HEK293 (cell line): ENCODE results near the gene OR2G6.
"Not testable (repeated sequence)": the region's sequence is repeated elsewhere in the genome, so short reads cannot be mapped to it uniquely, and the experiment has no call there.

ENCODE experiments used
- CTCF ChIP-seq: fragments of 450-650 bp; formaldehyde crosslinking; IDR thresholded peaks from 2 replicates; pipeline ENCODE4 v1.5.1; 2016; ENCODE audit warnings: missing biosample characterization, missing genetic modification characterization
- HIC1 ChIP-seq: fragments of 450-650 bp; formaldehyde crosslinking; IDR thresholded peaks from 2 replicates; pipeline ENCODE4 v1.5.1; 2016; ENCODE audit warnings: missing biosample characterization, missing genetic modification characterization
- IKZF3 ChIP-seq: fragments of 450-650 bp; IDR thresholded peaks from 2 replicates; pipeline ENCODE4 v1.5.0; 2018; ENCODE audit warnings: missing biosample characterization, mild to moderate bottlenecking, missing genetic modification characterization, moderate library complexity
- YY1 ChIP-seq: fragments of 450-650 bp; formaldehyde crosslinking; IDR thresholded peaks from 2 replicates; pipeline ENCODE4 v1.5.1; 2018; ENCODE audit warnings: missing biosample characterization, missing genetic modification characterization
- ZNF174 ChIP-seq: fragments of 450-650 bp; formaldehyde crosslinking; IDR thresholded peaks from 2 replicates; pipeline ENCODE4 v1.5.0; 2017; ENCODE audit warnings: missing biosample characterization, mild to moderate bottlenecking, missing genetic modification characterization
- ZNF23 ChIP-seq: fragments of 450-650 bp; formaldehyde crosslinking; IDR thresholded peaks from 2 replicates; pipeline ENCODE4 v1.5.1; 2016; ENCODE audit warnings: missing biosample characterization, missing genetic modification characterization, borderline replicate concordance
- ZNF274 ChIP-seq, 2 experiments: fragments of 200-500 bp in 1 of 2; fragments of 450-650 bp in 1 of 2; sonication (Bioruptor generic) in 1 of 2; formaldehyde crosslinking in 1 of 2; IDR thresholded peaks; 2 replicates each; pipeline versions ENCODE4 v1.5.1 to v1.6.1; 2014 to 2016; ENCODE audit warnings: borderline replicate concordance in 1 of 2, inconsistent platforms in 1 of 2, low read length in 1 of 2, missing biosample characterization in 1 of 2, missing genetic modification characterization in 1 of 2
- ZNF391 ChIP-seq: fragments of 450-650 bp; formaldehyde crosslinking; IDR thresholded peaks from 2 replicates; pipeline ENCODE4 v1.5.1; 2016; ENCODE audit warnings: low read depth, missing biosample characterization, missing genetic modification characterization, borderline replicate concordance
- ZNF664 ChIP-seq: fragments of 450-650 bp; formaldehyde crosslinking; IDR thresholded peaks from 2 replicates; pipeline ENCODE4 v1.5.1; 2016; ENCODE audit warnings: missing biosample characterization, missing genetic modification characterization
- ZNF791 ChIP-seq: fragments of 450-650 bp; formaldehyde crosslinking; IDR thresholded peaks from 2 replicates; pipeline ENCODE4 v1.5.1; 2016; ENCODE audit warnings: missing biosample characterization, missing genetic modification characterization
- TF ChIP-seq, protein P1 (sequence below): fragments of 450-650 bp; formaldehyde crosslinking; IDR thresholded peaks from 2 replicates; pipeline ENCODE4 v1.5.0; 2017; ENCODE audit warnings: missing biosample characterization, missing genetic modification characterization, borderline replicate concordance

DNA sequence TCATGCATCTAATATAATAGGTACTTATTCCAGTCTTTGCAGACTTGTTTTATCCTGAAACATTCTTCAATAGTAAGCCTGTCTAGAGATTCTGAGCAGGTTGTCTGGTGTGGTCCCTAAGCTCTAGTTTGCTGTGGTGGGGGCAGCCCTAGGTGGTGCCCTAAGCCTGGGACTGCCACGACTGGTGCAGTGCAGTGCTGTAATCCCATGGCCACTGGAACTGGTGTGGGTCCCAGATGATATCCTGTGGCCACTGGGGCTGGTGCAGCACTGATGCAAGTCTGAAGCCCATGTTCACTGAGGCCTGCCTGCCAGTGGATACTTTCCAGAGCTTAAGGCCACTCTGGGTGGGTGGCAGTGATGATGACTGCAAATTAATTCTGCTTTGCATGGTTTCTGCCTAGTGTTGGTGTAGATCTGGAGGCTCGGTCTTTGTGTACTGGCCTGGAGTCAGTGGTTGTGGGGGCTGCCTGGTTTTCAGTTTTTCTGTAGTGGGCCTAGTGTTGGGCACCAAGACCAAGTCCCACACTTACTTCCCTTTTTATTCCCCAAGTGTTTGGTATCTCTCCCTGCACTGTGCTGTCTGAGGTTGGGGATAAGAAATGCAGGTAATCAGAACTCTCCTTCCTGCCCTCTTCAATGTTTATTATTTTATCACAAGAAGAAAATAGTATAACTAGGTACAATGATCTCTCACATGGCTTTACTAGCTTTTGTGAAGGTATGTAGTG is 7.4 kb upstream of the OR2G6 start:
- not testable (repeated sequence) for TF ChIP-seq ZNF664 (tag by site-specific recombination); IKZF3; CTCF; ZNF791; ZNF274 (IDR thresholded peaks at IDR 0.05; ENCODE audit: low read length); ZNF274 (tag by site-specific recombination; IDR thresholded peaks at IDR 0.05; ENCODE audit: borderline replicate concordance); ZNF391 (tag by site-specific recombination); YY1 (tag by site-specific recombination); ZNF174 (tag by site-specific recombination); ZNF23 (tag by site-specific recombination); HIC1 (tag by site-specific recombination)
- TF ChIP-seq, protein P1, sequence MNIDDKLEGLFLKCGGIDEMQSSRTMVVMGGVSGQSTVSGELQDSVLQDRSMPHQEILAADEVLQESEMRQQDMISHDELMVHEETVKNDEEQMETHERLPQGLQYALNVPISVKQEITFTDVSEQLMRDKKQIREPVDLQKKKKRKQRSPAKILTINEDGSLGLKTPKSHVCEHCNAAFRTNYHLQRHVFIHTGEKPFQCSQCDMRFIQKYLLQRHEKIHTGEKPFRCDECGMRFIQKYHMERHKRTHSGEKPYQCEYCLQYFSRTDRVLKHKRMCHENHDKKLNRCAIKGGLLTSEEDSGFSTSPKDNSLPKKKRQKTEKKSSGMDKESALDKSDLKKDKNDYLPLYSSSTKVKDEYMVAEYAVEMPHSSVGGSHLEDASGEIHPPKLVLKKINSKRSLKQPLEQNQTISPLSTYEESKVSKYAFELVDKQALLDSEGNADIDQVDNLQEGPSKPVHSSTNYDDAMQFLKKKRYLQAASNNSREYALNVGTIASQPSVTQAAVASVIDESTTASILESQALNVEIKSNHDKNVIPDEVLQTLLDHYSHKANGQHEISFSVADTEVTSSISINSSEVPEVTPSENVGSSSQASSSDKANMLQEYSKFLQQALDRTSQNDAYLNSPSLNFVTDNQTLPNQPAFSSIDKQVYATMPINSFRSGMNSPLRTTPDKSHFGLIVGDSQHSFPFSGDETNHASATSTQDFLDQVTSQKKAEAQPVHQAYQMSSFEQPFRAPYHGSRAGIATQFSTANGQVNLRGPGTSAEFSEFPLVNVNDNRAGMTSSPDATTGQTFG = not testable (repeated sequence)
